Measurements from ENCODE around the gene XXYLT1. TPM values are rescaled to one million over a fixed set of nuclear protein-coding genes. Genes with fewer than 3 reads are reported as not detected.

The XXYLT1 gene
- total and polyA plus RNA-seq, 2 donors = 12.4 to 18.5 TPM

DNA sequence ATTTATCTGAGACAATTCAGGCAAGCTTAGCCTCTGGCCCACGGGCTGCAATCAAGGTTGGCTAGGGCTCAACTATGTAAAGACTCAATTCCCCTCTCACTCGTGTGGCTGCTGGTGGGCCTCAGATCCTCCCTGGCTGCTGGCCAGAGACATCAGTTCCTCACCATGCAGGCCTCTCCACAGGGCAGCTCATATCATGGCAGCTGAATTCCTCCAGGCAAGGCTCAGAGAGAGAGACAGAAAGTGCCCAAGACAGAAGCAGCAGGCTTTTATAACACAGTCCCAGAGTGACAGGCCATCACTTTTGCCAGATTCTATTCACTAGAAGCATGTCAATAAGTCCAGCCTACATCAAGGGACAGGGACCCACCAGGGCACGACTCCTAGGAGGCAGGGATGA, 63.2 kb downstream of the XXYLT1 start:
- H3K27ac ChIP-seq (ENCODE audit: low read depth) = no peak overlapping the region
- WGBS = 54% methylated on average over 3 of the region's 3 CpGs
- H3K4me3 ChIP-seq (ENCODE audit: low read depth, low read length) = no peak overlapping the region
- peaks cover 3% of the 10 kb centered on the region for H3K4me1 ChIP-seq (ENCODE audit: insufficient read depth)
- DNase-seq (ENCODE audit: extremely low spot score) = no peak
- H3K36me3 ChIP-seq (ENCODE audit: insufficient read depth) = no peaks in the 10 kb centered on the region

DNA sequence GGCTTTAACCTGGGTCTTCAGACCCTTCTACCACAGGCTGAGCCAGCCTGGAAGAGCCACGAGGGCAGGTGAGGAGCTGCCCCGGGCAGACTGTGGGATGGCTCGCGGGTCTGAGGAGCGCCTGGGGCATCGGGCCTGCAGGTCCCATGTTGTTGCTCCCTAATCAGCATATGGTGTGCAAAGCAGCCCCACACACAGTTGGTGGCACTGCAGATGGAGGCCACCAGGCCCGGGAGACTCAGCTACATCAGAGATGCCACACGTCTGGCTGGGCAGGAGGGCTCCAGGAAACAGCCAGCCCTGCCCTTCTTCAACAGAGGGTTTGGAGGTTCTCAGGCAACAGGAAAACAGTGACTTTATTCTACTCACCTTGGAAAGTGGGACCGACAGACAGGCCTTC, 63.9 kb downstream of the XXYLT1 start:
- H3K4me1 ChIP-seq (ENCODE audit: insufficient read depth) = peaks cover 3% of the 10 kb centered on the region
- H3K4me3 ChIP-seq (ENCODE audit: low read depth, low read length) = no peak overlapping the region
- 95% methylated on average over 9 of the region's 9 CpGs for WGBS
- no peak for DNase-seq (ENCODE audit: extremely low spot score)
- H3K27ac ChIP-seq (ENCODE audit: low read depth) = no peak overlapping the region
- H3K36me3 ChIP-seq (ENCODE audit: insufficient read depth) = no peaks in the 10 kb centered on the region

DNA sequence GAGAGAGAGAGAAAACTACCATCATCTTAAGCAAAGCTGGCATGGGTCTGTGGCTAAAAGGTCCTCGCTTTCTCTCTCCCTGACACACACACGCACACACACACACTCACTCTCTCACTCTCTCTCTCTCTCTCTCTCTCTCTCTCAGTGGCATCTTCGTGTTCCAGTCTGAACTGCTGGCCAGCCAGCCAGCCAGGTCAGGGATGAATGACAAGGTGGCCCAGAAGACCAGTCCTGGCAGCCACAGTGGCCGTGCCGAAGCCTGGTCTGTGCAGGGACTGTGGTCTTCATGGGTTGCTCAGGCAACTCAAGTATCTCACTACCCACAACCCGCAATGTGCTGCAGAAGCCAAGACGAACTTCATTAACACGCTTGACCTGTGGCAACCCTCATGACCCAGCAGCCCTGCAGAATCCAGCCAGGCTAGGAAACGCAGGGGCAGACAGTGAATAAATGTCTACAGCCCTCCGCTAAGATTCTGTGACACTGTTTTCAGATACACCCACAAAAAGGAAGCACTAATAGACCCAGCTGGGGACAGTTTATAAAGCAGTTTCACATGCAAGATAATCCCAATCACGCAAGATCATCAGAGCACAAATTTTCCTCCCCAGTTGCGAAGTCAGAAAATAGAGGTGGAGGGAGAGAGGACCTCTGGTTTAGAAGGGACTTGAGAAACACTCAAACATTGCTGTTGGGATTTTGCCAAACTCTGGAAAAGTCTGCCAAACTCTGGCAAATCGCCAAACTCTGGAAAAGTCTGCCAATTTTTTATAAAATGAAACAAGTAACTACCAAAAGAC, 66.4 kb downstream of the XXYLT1 start:
- no peaks in the 10 kb centered on the region for H3K36me3 ChIP-seq (ENCODE audit: insufficient read depth)
- DNase-seq (ENCODE audit: extremely low spot score) = peak; percentile 60
- WGBS = 46% methylated on average over 13 of the region's 13 CpGs
- no peak overlapping the region for H3K4me3 ChIP-seq (ENCODE audit: low read depth, low read length)
- peak overlapping the region; percentile 43 for H3K27ac ChIP-seq (ENCODE audit: low read depth)
- H3K4me1 ChIP-seq (ENCODE audit: insufficient read depth) = peaks cover 3% of the 10 kb centered on the region

DNA sequence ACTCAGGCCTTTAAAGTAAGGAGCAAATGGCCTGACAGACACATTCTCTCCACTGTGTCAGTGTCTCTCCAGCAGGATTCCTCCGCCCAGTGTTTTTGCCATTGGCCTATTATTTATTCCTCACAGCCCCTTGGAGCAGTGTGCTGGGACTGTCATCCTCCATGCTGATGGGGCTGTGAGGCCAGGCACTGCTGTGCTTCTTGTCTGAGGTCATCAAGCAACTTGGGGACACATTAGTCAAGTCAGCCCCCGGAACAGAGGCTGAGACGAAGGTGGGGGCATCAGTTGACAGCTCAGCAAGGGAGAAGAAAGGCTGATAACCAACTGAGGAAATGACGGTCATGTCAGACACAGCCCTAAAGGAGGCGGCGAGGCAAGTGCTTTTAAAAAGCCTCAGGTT, 67.4 kb downstream of the XXYLT1 start:
- WGBS = 90% methylated on average over 6 of the region's 6 CpGs
- Histone ChIP-seq H3K36me3 (ENCODE audit: insufficient read depth) (no peaks in the 10 kb centered on the region), H3K4me3 (ENCODE audit: low read depth, low read length) (no peak overlapping the region), H3K27ac (ENCODE audit: low read depth) (no peak overlapping the region), H3K4me1 (ENCODE audit: insufficient read depth) (no peaks in the 10 kb centered on the region)
- no peak for DNase-seq (ENCODE audit: extremely low spot score)

DNA sequence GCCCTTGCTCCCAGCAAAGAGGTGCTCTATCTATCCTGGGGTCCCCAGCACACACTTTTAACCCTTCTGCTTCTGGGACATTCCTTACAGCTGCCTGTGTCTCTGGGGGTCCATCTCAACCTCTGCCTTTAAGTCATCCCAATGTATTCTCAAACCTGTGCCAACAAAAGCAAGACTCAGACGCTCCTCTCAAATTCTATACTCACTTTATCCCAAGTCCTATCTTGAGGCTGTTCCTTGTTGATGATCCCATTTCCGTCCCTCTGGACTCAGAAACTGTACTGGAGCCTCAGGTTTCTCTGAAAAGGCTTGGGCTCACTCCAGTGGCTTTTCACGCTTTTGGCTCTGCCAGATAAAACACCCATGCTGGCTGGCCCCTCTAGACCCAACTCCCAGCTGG, 69.7 kb downstream of the XXYLT1 start:
- no peak for DNase-seq (ENCODE audit: extremely low spot score)

DNA sequence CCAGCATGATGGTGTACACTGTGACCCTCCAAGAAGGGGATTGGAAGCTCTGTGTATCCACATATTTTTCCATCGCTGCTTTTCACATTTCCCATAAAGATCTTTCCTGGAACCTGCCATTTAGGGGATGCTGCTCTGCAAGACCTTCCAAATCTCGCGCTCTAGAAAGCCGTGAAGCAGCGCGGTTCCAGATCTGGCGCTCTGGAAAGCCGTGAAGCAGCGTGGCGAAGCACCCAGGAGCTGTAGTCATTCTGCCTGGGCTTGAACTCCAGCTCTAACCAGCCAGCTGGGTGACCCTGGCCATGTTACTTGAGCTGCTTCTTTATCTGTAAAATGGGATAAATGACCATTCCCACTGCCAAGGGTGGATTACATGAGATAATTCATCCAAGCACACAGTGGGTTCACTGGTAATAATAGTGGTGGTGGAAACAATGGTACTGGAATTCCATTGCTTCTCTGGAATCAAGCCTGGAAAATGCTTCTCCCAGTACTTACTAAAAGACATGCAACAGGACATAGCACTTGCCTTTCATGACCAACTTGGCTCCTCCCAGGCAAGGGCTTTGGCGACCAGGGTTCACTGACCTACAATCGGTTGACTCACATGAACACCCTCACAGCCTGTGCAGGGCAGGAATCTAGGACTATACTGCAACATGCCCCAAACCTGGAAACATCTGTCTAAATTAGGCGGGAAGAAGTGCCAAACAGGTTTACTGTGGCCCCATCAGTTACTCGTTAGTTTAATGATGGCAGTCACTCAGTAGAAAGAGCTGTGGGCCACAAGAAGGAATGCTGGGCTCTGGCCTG, 70.7 kb downstream of the XXYLT1 start:
- Histone ChIP-seq H3K4me1 (ENCODE audit: insufficient read depth) (no peaks in the 10 kb centered on the region), H3K4me3 (ENCODE audit: low read depth, low read length) (no peak overlapping the region), H3K36me3 (ENCODE audit: insufficient read depth) (no peaks in the 10 kb centered on the region), H3K27ac (ENCODE audit: low read depth) (no peak overlapping the region)
- WGBS = 93% methylated on average over 14 of the region's 14 CpGs
- DNase-seq (ENCODE audit: extremely low spot score) = no peak

More for the DNA sequence above, 69.7 kb downstream of the XXYLT1 start:
- no peak overlapping the region for H3K4me3 ChIP-seq (ENCODE audit: low read depth, low read length)
- H3K36me3 ChIP-seq (ENCODE audit: insufficient read depth) = no peaks in the 10 kb centered on the region
- 94% methylated on average over 3 of the region's 3 CpGs for WGBS
- H3K27ac ChIP-seq (ENCODE audit: low read depth) = no peak overlapping the region
- no peaks in the 10 kb centered on the region for H3K4me1 ChIP-seq (ENCODE audit: insufficient read depth)

DNA sequence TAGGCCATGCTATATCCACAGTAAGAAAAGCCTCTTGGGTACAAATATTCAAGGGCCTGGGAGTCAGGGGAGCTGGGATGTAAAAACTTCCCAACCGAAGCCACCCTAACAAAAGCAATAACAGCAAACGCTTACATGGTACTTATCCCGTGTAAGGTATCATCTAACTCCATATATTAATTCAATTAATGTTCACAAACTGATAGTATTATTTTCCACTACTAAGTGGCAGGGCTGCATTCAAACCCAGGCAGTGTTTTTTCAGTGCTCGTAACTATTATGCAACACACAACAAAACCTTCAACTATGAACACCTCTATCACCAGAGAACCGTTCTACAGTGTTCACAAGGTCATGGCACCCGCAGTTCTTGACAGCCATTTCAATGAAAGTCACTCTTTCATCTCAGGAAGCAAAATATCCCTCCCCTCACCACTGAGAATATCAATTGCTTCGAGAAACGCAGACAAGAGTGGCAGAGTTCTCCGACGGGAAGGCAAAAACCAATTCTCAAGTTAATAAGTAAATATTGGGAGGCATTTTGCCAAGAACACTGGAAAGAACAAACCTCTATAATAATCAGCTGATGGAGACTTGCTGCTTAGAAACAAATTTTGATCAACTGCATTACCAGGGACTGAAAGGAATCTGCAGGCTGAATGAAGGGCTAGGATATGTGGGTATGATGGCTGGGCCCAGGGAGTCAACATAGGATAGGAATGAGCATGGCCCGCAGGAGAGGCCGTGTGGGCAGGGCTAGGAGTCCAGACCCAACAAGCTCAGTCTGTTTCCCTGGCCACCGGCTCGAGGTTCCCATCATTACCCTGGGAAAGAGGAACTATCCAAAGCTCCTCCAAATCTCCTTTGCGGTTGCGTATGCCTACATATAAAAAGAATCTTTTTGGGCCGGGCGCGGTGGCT, 72.3 kb downstream of the XXYLT1 start:
- Histone ChIP-seq H3K4me1 (ENCODE audit: insufficient read depth) (no peaks in the 10 kb centered on the region), H3K4me3 (ENCODE audit: low read depth, low read length) (no peak overlapping the region), H3K27ac (ENCODE audit: low read depth) (no peak overlapping the region), H3K36me3 (ENCODE audit: insufficient read depth) (no peaks in the 10 kb centered on the region)
- 93% methylated on average over 19 of the region's 19 CpGs for WGBS
- DNase-seq (ENCODE audit: extremely low spot score) = no peak

DNA sequence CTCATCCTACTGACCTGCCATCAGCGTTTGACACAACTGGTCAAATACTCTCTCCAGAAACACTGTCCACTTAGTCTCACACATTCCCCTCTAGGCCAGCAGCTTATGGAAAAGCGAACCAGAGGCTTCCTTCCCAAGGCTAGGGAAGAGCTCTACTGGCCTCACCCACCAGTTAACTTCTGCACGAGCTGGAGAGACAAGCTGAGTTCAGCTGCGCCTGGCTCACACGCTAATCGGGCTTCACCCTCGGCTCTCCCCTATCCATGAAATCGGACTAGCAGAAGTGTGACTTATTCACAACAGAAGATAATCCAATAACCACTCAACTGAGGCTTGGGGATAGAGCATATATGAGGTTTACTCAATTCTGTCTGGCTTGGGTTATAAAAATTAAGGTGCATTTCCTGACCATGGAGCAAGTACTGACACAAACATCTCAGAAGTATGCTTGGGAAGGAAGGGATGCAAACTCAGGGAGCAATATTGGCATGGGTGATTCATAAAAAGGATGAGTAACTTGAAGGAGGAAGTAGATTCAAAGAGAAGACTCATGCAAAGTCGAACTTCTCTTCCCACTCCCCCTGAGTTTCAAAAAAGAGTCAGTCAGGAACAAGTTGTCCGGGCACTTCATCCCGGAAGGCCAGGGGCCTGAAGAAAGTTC, 73.1 kb downstream of the XXYLT1 start:
- H3K4me3 ChIP-seq (ENCODE audit: low read depth, low read length) = no peak overlapping the region
- H3K27ac ChIP-seq (ENCODE audit: low read depth) = no peak overlapping the region
- DNase-seq (ENCODE audit: extremely low spot score) = no peak
- 90% methylated on average over 11 of the region's 11 CpGs for WGBS
- H3K4me1 ChIP-seq (ENCODE audit: insufficient read depth) = no peaks in the 10 kb centered on the region
- H3K36me3 ChIP-seq (ENCODE audit: insufficient read depth) = no peaks in the 10 kb centered on the region

DNA sequence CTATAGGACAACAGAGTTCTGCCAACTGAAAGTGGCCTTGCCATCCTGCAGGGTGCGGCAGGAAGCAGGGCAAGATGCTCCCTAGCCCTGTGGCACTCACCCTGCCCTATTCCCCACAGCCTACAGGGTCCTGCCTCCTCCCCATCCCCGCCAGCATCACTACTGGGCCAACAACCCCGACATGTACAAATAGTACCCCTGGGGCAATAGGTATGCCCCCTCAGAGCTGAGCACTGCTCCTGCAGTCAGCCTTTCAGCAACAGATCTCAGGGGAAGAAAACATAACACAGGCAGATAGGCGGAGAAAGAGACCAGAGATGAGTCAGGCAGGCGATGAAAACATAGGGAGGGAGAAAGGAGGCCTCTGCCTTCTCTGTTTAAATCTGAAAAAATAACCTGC, 74.7 kb downstream of the XXYLT1 start:
- DNase-seq (ENCODE audit: extremely low spot score) = no peak
- no peak overlapping the region for H3K27ac ChIP-seq (ENCODE audit: low read depth)
- no peaks in the 10 kb centered on the region for H3K36me3 ChIP-seq (ENCODE audit: insufficient read depth)
- no peak overlapping the region for H3K4me3 ChIP-seq (ENCODE audit: low read depth, low read length)
- no peaks in the 10 kb centered on the region for H3K4me1 ChIP-seq (ENCODE audit: insufficient read depth)
- WGBS = 54% methylated on average over 5 of the region's 5 CpGs

DNA sequence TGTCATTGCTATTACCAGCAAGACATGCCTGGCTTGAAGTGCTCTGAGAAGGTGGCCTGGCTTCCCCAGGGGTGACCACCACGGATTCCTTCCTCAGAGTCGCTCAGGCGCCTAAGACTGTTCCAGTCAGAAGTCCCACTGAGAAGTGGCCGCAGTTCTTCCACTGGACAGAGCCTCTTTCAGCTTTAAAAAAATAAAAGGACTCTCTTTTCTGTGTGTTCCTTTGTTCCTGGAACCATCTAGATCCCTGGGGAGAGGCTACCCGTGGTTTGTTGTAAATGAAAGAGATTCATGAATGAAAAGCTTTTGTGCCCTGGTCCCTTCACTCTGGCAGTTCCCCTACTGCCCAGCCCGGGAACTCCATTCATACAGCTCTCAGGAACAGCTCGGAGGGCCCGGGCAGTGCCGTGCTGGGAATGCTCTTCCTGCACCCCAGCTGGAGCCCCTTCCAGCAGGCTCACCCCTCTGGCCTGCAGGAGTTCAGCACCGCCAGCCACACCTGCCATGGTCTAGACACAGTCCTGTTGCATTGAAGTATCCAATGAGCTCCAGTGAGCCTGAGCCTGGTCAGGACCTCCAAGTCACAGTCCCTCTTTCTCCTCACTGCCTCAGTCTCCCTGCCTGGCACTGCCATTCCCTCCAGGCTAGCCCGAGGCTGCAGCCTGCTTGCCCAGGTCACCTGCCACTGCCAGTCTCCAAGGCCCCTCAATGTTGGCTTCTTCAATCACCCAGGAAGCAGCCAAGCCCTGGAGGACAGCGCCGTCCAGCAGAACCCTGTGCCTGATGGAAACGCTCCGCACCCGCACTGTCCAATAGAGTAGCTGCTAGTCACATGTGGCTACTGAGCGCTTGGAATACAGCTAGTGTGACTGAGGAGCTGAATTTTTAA, 75.4 kb downstream of the XXYLT1 start:
- no peak for DNase-seq (ENCODE audit: extremely low spot score)
- no peaks in the 10 kb centered on the region for H3K4me1 ChIP-seq (ENCODE audit: insufficient read depth)
- H3K4me3 ChIP-seq (ENCODE audit: low read depth, low read length) = no peak overlapping the region
- 87% methylated on average over 17 of the region's 17 CpGs for WGBS
- no peak overlapping the region for H3K27ac ChIP-seq (ENCODE audit: low read depth)
- no peaks in the 10 kb centered on the region for H3K36me3 ChIP-seq (ENCODE audit: insufficient read depth)

DNA sequence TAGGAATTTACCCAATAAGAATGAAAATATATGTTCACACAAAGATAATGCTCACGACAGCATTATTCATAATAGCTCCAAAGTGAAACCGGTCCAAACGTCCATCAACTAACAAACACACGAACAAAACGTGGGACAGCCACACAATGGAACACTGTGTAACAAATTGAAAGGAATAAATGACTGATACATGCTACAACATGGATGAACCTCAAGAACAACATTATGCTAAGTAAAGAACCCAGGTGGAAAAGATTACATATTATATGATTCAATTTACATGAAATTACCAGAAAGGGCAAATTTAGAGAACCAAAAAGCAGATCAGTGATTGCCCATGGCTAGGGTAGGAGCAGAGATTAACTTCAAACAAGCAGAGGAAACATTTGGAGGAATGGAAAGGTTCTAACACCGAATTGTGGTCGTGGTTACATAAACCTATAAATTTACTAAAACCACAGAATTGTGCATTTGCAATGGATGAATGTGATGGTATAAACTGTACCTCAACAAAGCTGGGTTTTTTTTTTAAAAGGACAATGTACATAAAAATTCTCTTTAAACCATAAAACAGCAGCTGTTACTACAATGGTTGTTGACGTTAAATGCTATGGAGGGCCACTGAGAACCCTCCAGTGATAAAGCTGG, 76.3 kb downstream of the XXYLT1 start:
- no peak for DNase-seq (ENCODE audit: extremely low spot score)
- Histone ChIP-seq H3K4me1 (ENCODE audit: insufficient read depth) (no peaks in the 10 kb centered on the region), H3K27ac (ENCODE audit: low read depth) (no peak overlapping the region), H3K36me3 (ENCODE audit: insufficient read depth) (no peaks in the 10 kb centered on the region), H3K4me3 (ENCODE audit: low read depth, low read length) (no peak overlapping the region)
- WGBS = 71% methylated on average over 8 of the region's 8 CpGs

DNA sequence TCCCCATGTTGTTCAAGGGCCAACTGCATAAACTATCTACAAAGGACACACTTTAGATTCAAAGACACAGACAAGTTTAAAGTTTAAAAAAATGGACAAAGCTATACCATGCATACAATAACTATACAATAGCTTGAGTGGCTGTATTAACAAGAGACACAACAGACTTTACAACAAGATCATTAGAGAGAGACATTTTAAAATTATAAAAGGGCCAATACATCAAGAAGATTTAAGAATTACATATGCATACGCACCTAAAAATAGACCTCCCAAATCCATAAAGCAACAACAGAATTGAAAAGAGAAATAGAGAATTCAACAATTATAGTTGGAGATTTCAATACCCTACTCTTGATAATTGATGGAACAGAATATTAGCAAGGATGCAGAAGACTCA, 79.4 kb downstream of the XXYLT1 start:
- no peak for DNase-seq (ENCODE audit: extremely low spot score)
- 100% methylated on average over 1 of the region's 1 CpG for WGBS
- Histone ChIP-seq H3K4me1 (ENCODE audit: insufficient read depth) (no peaks in the 10 kb centered on the region), H3K4me3 (ENCODE audit: low read depth, low read length) (no peak overlapping the region), H3K27ac (ENCODE audit: low read depth) (no peak overlapping the region), H3K36me3 (ENCODE audit: insufficient read depth) (no peaks in the 10 kb centered on the region)

Measured in urinary bladder (tissue), 4 donors.